ENCODE data around the gene RAET1G. TPM values are rescaled to one million over a fixed set of nuclear protein-coding genes. Genes with fewer than 3 reads are reported as not detected.

The RAET1G gene
- total RNA-seq, 1 donor from 2014 or later: not detected

GRCh38 chr6:149903938-149904611 is 18.8 kb downstream of the RAET1G start:
- no peak for ATAC-seq (ENCODE audit: low read depth)
- H3K27ac Mint-ChIP-seq: no peak overlapping the region
- ChIA-PET POLR2A (no interaction called here), CTCF (no interaction called here)
- no peak overlapping the region for H3K4me3 Mint-ChIP-seq
- peaks cover 1% of the 10 kb centered on the region for H3K36me3 Mint-ChIP-seq (ENCODE audit: low read depth)
- no peak for TF ChIP-seq CTCF (IDR thresholded peaks at IDR 0.05)
- H3K9me3 Mint-ChIP-seq: peaks cover 7% of the 10 kb centered on the region
- intact Hi-C loops (cut with micrococcal nuclease): no loop called here
- no peaks in the 10 kb centered on the region for H3K4me1 Mint-ChIP-seq
- DNase-seq: no peak
- H3K27me3 Mint-ChIP-seq: peaks cover 15% of the 10 kb centered on the region

GRCh38 chr6:149901444-149902140 is 21.3 kb downstream of the RAET1G start:
- Mint-ChIP-seq H3K4me3 (no peak overlapping the region), H3K27ac (no peak overlapping the region), H3K36me3 (ENCODE audit: low read depth) (no peaks in the 10 kb centered on the region), H3K27me3 (peaks cover 26% of the 10 kb centered on the region), H3K4me1 (no peaks in the 10 kb centered on the region), H3K9me3 (no peaks in the 10 kb centered on the region)
- no peak for TF ChIP-seq CTCF (IDR thresholded peaks at IDR 0.05)
- ChIA-PET POLR2A (no interaction called here), CTCF (no interaction called here)
- DNase-seq (no peak), ATAC-seq (ENCODE audit: low read depth) (no peak)
- intact Hi-C loops (cut with micrococcal nuclease): no loop called here

GRCh38 chr6:149900620-149901443 is 22.1 kb downstream of the RAET1G start:
- Mint-ChIP-seq H3K9me3 (no peaks in the 10 kb centered on the region), H3K4me3 (no peak overlapping the region), H3K36me3 (ENCODE audit: low read depth) (no peaks in the 10 kb centered on the region), H3K4me1 (no peaks in the 10 kb centered on the region), H3K27me3 (peaks cover 28% of the 10 kb centered on the region), H3K27ac (no peak overlapping the region)
- DNase-seq (no peak), ATAC-seq (ENCODE audit: low read depth) (no peak)
- intact Hi-C loops (cut with micrococcal nuclease): no loop called here
- TF ChIP-seq CTCF (IDR thresholded peaks at IDR 0.05): no peak
- ChIA-PET POLR2A (interaction anchor here (0.6 kb wide), 1 partner anchor 84 kb away, joined by 6 read pairs; no protein-coding TSS in a partner anchor), CTCF (interaction anchor here (1.6 kb wide), 1 partner anchor 35 kb away, joined by 3 read pairs; no protein-coding TSS in a partner anchor)

GRCh38 chr6:149899926-149900619 is 22.8 kb downstream of the RAET1G start:
- Mint-ChIP-seq H3K36me3 (ENCODE audit: low read depth) (no peaks in the 10 kb centered on the region), H3K4me3 (no peak overlapping the region), H3K9me3 (no peaks in the 10 kb centered on the region), H3K27ac (no peak overlapping the region), H3K4me1 (no peaks in the 10 kb centered on the region), H3K27me3 (peaks cover 30% of the 10 kb centered on the region)
- DNase-seq: no peak
- ATAC-seq (ENCODE audit: low read depth): no peak
- TF ChIP-seq CTCF (IDR thresholded peaks at IDR 0.05): no peak
- intact Hi-C loops (cut with micrococcal nuclease): no loop called here
- CTCF ChIA-PET: interaction anchor here (1.6 kb wide), 1 partner anchor 34 kb away, joined by 3 read pairs; no protein-coding TSS in a partner anchor
- POLR2A ChIA-PET: interaction anchor here (0.6 kb wide), 1 partner anchor 84 kb away, joined by 6 read pairs; no protein-coding TSS in a partner anchor
